Hindlimb muscle (tissue), 1 donor: ENCODE results near the gene SCGB1D2. TPM values are rescaled to one million over a fixed set of nuclear protein-coding genes. Genes with fewer than 3 reads are reported as not detected.
"Not testable (repeated sequence)": the region's sequence is repeated elsewhere in the genome, so short reads cannot be mapped to it uniquely, and the experiment has no call there.

Source experiments
- DNase-seq: peaks from one replicate; pipeline ENCODE4 v3.0.0-alpha.2; 2013
- polyA plus RNA-seq: library from polyadenylated mRNA; unstranded; fragments of 120-200 nt; gene quantifications from one replicate; pipeline ENCODE4 v1.2.1, GENCODE V29; 2013; ENCODE audit not compliant: insufficient read length

Gene SCGB1D2
- polyA plus RNA-seq = not detected

DNA sequence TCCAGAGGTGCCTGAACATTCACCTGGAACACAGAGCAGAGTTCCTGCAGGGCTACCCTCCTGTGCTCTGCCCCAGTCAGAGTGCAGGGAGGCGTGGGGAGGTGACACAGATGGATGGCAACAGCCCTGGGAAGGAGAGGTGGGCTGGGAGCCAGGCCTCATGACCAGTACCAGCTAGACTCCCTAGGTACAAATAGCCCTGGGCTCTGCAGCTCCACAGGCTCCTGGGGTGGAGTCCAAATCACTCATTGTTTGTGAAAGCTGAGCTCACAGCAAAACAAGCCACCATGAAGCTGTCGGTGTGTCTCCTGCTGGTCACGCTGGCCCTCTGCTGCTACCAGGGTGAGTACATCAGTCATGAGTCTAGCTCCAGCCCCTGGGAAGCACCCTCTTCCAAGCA, at the start of gene SCGB1D2:
Gene SCGB1D2 (plus strand): TSS at position 219 of the 400 bp plus-strand sequence. CDS start 69 bp downstream, at position 288.
- DNase-seq = no peak

DNA sequence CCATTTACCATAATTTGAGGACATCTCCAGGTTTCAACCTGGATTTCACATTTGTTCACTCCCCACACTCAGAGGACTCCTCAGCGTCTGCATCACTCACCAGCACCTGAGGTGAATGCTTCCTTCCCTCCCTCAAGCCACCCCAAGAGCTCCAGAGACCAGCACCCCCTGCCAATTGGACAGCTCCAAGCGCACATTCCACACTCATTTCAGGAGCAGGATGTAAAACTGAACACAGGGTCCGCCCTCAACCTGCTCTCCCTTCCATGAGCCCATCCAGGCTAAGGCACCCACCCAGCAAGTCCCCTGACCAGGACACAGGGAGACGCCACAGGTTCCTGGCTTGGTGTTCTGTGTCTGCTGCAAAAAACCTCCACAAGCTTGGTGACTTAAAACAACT, 48.1 kb upstream of the SCGB1D2 start:
- DNase-seq = no peak

- DNase-seq = not testable (repeated sequence)
Measured at GRCh38 chr11:62195010-62195409, 47.0 kb upstream of the SCGB1D2 start.

DNA sequence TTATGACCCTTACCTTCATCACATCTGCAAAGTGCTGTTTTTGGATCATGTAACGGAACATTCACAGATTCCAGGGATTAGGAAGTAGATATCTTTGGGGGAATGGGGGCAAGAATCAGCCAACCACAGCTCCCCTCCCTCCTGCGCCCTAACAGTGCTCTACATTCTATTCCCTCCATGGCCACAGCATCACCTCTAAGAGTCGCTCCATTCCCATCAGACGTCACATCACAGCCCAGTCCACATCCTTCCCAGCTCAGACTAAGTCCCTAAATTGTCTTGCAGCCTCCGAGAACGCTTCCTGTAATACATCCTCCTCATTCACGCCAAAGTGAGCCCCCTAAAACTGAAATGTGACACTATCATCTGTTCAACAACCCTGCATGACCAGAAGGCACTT, 46.1 kb upstream of the SCGB1D2 start:
- no peak for DNase-seq

GRCh38 chr11:62197400-62197799, 44.6 kb upstream of the SCGB1D2 start:
- DNase-seq = not testable (repeated sequence)

DNA sequence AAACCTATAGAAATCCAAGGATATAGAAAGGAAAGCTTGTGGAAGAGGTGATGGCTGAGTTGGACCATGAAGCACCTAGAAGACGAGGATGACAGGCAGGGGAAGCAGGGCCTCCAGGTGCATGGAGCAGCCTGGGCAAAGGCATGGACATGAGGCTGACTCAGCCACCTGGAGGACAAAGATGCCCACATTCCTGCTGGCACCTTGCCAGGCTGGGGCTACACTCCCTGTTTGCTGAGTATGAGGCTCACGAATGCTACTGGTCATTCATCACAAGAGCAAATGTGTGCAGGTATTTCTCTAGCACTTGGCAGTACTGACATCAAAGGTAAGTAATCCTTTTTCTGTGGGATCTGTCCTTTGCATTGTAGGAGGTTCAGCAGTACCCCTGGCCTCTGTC, 40.7 kb upstream of the SCGB1D2 start:
- no peak for DNase-seq

- DNase-seq = no peak
Measured at GRCh38 chr11:62202910-62203309, 39.1 kb upstream of the SCGB1D2 start.

GRCh38 chr11:62204430-62204829, 37.6 kb upstream of the SCGB1D2 start:
- no peak for DNase-seq

GRCh38 chr11:62205441-62205840, 36.6 kb upstream of the SCGB1D2 start:
- DNase-seq = no peak

DNA sequence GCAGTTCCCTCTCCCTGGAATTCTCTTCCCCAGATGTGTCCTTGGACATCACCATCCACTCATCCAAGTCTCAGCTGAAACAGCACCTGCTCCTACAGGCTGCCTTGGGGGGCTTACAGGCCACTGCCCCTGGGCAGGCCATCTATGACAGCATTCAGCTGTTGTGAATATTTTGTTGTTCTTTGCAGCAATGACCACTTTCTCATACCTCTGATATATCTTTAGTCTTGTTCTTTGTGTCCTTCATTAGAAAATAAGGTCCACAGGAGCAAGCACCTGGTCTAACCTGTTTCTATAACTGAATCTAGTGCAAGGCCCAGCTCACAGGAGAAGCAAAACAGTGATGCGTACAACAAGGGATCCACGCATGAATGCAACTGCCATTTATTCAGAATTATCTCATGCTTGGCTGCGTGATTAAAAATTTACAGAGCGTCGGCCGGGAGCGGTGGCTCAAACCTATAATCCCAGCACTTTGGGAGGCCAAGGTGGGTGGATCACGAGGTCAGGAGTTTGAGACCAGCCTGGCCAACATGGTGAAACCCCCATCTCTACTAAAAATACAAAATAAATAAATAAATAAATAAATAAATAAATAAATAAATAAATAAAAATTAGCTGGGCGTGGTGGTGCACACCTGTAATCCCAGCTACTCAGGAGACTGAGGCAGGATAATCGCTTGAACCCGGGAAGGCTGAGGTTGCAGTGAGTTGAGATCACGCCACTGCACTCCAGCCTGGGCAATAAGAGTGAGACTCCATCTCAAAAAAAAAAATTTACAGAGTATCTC, 35.6 kb upstream of the SCGB1D2 start:
- DNase-seq = not testable (repeated sequence)

DNA sequence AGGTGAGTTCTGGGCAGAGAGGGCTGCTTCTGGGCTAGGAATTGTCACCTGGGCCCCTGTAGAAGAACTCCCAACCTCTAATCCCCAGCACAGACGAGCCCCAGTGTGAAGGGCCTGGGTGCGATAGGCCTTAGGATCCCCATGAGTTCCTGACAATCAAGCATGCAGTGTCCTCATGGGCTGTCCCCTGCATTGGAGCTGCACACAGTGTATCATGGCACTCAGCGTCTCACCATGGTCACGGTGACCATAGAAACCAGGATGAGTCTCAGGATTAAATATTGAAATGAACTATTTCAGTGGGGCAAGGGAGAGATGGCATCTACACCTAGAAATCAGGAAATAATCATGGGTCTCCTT, 33.3 kb upstream of the SCGB1D2 start:
- no peak for DNase-seq

DNA sequence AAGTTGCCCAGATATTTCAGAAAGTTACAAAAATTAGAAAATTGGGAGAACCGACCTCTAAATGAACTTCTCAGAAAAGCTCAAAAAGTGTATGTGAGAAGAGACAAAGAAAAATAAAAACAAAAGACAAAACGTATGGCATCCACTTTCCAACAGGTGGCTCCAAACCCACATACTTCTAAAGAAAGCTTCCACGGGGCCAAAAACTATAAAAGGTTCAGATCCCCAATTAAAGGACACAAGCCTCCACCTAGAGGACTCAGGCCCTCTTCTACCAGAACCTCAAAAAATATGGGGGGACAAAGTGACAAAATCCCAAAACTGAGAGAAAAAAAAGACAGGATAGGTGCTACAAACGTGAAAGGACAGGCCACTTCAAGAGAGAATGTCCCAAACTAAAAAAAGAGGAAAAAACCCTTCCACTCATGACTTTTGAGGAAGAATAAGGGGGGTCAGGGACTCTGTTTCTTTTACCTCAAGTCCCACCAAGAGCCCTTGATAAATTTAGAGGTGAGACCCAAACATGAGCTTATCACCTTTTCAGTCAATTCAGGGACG, 24.8 kb upstream of the SCGB1D2 start:
- no peak for DNase-seq

- DNase-seq = no peak
Measured at GRCh38 chr11:62221498-62221897, 20.5 kb upstream of the SCGB1D2 start.

DNA sequence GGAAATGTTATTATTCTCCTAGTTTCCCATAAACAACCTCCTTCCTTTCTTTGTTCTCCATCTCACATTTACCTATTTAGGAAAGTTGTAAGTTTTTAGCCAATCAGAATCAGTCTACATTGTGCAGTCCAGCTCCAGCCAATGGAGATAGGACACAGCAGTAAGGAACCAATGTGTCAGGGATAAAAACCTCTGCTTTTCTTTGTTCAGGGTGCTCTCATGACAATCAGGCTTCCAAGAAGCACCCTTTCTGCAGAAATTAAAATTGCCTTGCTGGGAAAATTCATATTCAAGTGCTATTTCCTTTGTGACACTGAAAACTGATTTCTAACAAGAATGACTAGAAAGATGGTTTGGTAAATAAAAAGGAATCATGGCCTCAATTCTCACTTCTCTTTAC, 18.9 kb upstream of the SCGB1D2 start:
- DNase-seq = no peak

GRCh38 chr11:62233730-62234129, 8.3 kb upstream of the SCGB1D2 start:
- DNase-seq = no peak

DNA sequence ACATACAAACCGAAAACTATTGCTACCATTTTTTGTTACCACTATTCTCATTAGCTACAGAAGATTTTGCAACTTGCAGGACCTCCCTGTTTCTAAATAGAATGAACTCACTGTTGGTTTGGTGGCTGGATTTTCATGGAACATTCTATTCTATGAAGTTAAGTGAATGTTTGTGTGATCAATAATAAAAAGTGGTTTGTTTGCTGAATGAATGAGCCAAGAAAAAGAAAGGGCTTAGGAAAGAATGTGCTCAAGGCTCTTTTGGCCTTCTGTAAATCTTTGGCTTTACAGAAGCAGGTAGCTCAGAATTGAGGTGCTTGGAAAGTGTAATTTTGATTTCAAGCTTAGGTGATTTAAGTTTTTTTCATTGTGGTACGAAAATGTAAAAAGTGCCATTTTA, 5.9 kb upstream of the SCGB1D2 start:
- no peak for DNase-seq

- no peak for DNase-seq
Measured at GRCh38 chr11:62237499-62237898, 4.5 kb upstream of the SCGB1D2 start.

GRCh38 chr11:62238151-62238550, 3.9 kb upstream of the SCGB1D2 start:
- DNase-seq = no peak

GRCh38 chr11:62241095-62241494, 944 bp upstream of the SCGB1D2 start:
- no peak for DNase-seq

DNA sequence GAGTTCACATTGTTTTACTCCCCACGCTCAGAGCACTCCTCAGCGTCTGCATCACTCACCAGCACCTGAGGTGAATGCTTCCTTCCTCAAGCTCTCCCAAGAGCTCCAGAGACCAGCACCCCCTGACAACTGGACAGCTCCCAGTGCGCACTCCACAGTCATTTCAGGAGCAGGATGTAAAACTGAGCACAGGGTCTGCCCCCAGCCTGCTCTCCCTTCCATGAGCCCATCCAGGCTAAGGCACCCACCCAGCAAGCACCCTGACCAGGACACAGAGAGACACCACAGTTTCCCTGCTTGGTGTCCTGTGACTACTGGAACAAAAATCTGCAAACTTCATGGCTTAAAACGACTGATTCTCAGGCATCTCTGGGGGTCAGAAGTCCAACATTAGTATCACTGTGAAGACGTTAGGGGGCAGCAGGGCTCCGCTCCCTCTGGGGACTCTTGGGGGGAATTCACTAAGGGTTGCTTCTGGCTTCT, 3.3 kb downstream of the SCGB1D2 start:
- peak; percentile 8 for DNase-seq

- DNase-seq = no peak
Measured at GRCh38 chr11:62251698-62252097, 9.7 kb downstream of the SCGB1D2 start.

GRCh38 chr11:62253999-62254542, 12.0 kb downstream of the SCGB1D2 start:
- DNase-seq = no peak

DNA sequence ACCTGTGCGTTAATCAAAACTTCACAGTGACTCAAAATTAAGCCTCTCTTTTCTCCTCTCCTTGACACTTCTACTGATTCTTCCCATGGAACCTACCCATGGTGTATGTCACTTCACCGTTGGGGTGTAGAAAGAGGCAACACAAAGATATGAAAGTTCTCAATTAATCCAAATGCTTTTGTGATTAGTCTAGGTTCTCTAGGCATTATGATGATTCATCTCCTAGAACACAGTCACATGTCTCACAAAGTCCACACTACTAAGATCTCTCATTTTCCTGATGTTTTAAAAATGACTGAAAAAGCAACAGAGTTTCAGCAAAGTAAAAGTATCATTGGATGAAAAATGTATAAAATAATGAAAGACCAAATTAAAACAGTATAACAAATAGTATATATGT, 14.2 kb downstream of the SCGB1D2 start:
- DNase-seq = no peak
